DMS53 treated with DMSO at 0.1 percent for 48 hours (cell line): ENCODE measurements around the gene MRPL18.
"Not testable (repeated sequence)": the region's sequence is repeated elsewhere in the genome, so short reads cannot be mapped to it uniquely, and the experiment has no call there.

Experiments used
- DNase-seq: peaks from one replicate; lab custom pipeline; 2025; ENCODE audit not compliant: unreplicated experiment; lab: John Stamatoyannopoulos, UW

Gene MRPL18

DNA sequence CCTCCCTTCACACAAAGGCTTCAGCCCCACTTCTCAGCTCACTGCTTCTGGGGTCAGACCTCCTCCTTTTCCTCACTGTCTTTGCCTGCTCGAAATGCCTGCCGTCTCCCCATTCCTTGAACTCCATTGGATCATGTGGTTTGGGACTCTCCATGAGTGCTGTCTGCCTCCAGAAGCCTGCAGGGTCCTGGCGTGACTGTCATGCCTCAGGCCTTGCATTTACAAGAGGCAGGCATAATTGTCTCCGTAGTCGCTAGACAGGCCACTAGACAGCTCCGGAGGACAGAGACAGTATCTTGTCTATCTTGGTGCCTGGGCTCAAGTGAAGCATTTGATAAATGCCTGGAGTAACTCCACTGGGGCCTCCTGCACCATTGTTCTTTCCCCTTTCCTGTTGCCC lies 25.1 kb downstream of the MRPL18 start:
- DNase-seq = no peak

GRCh38 chr6:159816775-159817174 lies 26.5 kb downstream of the MRPL18 start:
- DNase-seq = not testable (repeated sequence)

- DNase-seq = no peak
These were observed 27.9 kb downstream of the MRPL18 start for GRCh38 chr6:159817951-159818739.

DNA sequence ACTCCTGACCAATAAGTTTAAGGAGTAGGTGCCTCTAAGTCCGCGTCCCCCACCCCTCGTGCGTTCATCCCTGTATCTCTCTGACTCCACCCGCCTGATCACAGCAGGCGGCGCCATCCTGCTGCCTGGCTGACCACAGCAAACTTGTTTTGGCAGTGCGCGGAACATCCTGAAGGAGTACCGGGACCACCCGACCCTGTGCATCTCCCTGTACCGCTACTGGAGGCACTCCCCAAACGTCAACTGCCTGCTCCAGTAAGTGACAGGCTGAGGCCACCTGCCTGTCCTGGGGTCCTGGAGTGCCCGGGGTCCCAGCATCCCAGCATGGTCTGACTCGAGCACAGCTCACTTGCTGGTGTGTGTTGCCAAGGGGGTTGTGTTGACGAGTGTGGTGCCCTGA lies 28.8 kb downstream of the MRPL18 start:
- no peak for DNase-seq

- DNase-seq = peak; percentile 58
These were observed 29.8 kb downstream of the MRPL18 start for GRCh38 chr6:159819932-159820640.

DNA sequence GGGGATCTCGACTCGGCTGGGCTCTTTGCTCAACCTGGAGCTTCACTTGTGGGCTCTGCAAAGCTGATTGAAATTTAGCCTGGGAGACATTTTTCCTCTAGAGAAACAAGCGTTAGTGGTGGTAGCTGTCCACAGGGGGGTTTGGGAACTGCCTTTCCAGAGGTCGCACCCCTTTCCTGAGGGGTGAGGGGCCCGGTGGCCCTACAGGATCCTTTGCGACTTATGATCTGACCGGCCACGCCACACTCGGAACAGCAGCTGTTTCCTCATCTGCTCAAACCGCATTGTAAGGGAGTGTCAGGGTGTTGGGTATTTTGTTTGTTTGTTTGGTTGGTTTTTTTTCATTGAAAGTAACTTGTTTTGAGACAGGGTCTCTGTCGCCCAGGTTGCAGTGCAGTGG lies 30.9 kb downstream of the MRPL18 start:
- no peak for DNase-seq

DNA sequence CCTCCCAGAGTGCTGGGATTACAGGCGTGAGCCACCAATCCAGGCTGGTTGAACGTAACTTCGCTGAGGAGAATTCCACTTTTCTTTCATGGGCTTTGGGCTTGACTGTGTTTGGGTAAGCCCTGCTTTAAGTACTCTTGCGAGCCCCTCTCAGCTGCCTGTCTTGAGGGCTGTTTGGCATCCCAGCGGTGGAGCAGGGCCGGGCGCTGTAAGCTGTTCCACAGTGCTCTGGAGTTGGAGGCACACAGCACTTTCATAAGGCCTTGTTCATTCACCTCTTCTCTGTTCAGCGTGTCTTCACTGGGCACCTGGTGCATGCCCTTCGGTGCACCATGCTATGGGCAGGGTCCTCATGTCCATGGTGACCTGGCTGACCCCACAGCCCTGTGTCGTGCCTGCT lies 31.5 kb downstream of the MRPL18 start:
- DNase-seq = no peak

- no peak for DNase-seq
These were observed 33.7 kb downstream of the MRPL18 start for GRCh38 chr6:159823953-159824352.

DNA sequence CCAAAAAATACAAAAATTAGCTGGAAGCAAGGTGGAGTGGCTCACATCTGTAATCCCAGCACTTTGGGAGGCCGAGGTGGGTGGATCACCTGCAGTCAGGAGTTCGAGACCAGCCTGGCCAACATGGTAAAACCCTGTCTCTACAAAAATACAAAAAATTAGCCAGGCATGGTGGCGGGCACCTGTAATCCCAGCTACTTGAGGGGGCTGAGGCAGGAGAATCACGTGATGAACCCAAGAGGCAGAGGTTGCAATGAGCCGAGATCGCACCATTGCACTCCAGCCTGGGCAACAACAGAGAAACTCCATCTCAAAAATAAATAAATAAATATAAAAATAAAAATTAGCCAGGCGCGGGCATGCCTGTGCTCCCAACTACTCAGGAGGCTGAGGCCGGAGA lies 34.4 kb downstream of the MRPL18 start:
- not testable (repeated sequence) for DNase-seq

DNA sequence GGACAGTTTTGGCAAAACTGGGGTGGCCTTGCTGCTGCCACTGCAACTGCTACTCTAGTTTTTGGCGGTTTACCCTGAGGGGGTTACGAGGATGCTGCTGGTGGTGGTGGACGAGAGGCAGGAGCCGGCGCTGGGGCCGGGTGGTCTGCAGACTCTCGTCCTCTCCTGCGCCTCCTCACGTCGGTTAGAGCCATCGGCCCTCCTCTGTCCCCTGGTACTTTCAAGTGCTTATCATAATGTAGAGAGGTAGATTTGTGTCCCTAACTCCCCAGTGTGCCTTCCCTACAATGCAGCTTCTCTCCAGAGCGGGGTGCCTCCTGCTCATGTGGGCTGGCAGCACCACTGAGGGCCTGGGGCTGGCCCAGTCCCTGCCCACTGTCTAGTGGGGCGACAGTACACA lies 35.7 kb downstream of the MRPL18 start:
- DNase-seq = no peak

DNA sequence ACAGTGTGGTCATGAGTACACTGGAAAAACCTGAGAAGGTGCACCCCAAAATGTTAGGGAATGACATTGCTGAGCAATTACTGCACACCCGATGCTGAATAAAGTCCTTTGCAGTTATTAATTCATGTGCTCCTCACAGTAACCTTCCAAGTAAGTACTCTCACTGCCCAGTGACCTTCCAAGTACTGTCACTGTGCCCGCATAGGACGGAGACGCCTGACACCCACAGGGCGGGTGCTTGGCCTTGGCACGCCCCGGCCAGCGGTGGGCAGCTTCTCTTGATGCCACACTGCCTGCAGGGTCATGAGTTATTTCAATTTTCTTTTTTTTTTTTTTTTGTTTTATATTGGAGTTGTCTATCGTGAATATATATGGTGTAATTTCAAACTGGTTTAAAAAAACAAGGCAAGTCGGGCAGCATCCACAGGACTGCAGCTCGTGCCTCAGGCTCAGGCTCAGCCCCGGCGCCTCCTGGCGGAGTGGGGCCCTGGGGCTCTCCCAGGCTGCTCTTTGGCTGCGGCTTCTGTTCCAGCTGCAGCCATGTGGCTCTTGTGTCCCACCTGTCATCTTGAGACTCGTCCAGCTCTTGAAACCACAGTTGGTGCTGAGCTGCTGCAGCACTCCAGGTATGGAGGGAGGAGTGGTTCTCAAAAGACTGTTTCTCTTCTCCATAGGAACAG lies 36.8 kb downstream of the MRPL18 start:
- DNase-seq = no peak

DNA sequence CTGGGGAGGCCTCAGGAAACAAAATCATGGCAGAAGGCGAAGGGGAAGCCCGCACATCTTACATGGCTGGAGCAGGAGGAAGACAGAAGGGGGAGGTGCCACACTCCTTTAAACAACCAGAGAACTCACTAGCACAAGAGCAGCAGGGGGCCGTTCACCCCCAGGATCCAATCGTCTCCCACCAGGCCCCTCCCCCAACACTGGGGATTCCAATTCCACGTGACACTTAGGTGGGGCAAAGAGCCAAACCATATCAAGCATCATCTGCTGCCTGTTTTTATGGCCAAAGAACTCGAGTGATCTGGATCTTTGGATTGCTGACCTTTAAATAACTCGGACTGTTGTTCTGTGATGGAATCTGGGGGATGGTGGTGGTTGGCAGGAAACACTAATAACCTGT lies 37.8 kb downstream of the MRPL18 start:
- DNase-seq = no peak

- DNase-seq = no peak
These were observed 39.3 kb downstream of the MRPL18 start for GRCh38 chr6:159829526-159829925.

GRCh38 chr6:159830501-159831372 lies 40.5 kb downstream of the MRPL18 start:
- DNase-seq = no peak

DNA sequence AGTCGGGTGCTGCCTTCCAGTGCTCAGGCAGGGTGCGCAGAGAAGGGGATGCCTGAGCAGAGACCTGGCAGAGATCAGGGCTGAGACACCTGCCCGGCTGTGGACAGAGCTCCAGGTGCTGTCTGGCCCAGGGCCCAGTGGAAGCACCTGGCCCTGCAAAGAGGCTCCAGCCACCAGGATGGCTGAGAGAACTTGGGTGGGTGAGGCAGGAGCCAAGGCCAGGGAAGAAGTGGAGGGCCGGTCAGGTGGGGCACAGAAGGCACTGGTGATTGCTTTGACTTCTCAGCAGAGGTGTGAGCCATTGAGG lies 41.1 kb downstream of the MRPL18 start:
- DNase-seq = no peak

DNA sequence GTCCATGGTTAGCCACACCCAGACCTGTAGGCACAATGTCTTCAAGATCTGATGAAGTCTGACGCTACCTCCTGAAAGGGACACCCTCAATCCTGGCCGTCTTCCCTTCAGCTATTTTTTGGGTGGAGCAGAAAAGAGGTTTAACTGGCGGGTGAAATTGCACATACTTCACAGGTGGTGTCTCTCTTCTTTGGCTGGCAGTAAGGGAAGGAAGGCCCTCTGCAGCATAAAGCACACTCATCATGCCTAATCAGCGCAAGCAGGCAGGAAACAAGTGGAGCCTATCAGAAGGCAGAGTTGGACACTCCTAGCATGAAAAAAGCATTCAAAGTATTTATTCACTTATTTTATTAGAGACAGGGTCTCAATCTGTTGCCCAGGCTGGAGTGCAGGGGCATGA lies 42.7 kb downstream of the MRPL18 start:
- no peak for DNase-seq

DNA sequence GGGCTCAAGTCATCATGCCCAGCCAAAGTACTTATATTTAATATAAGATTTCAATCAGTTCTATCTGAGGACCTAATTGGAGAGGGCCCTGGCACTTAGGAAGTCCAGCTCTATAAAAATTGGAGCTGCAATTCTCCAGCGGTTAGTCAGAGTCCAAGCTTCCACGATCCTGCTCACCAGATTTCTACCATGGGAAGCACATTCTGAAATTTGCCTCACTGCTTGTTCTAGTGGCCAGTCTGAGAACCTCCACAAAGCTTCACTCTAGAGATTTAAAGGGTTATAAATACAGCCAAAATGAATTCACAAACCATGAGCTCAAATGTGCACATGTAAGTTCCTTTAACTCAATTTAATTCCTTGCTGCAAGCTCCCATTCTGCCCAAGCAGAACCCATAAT lies 43.3 kb downstream of the MRPL18 start:
- DNase-seq = no peak

GRCh38 chr6:159833997-159834603 lies 43.8 kb downstream of the MRPL18 start:
- DNase-seq = no peak

- no peak for DNase-seq
These were observed 46.6 kb downstream of the MRPL18 start for GRCh38 chr6:159836718-159837490.

DNA sequence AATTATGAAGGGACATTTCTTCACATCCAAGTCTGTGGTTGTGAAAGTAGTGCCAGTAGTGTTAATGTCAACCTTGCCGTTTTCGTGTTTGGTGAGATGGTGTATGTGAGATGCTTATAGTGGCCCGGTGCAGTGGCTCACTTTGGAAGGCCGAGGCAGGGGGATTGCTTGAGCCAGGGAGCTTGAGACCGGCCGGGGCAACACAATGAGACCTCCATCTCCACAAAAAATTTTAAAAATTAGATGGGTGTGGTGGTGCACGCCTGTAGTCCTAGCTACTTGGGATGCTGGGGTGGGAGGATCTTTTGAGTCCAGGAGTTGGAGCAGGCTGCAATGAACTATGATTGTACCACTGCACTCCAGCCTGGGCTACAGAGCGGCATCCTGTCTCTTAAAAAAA lies 47.2 kb downstream of the MRPL18 start:
- no peak for DNase-seq
